Measurements from ENCODE around the gene LAT.

DNA sequence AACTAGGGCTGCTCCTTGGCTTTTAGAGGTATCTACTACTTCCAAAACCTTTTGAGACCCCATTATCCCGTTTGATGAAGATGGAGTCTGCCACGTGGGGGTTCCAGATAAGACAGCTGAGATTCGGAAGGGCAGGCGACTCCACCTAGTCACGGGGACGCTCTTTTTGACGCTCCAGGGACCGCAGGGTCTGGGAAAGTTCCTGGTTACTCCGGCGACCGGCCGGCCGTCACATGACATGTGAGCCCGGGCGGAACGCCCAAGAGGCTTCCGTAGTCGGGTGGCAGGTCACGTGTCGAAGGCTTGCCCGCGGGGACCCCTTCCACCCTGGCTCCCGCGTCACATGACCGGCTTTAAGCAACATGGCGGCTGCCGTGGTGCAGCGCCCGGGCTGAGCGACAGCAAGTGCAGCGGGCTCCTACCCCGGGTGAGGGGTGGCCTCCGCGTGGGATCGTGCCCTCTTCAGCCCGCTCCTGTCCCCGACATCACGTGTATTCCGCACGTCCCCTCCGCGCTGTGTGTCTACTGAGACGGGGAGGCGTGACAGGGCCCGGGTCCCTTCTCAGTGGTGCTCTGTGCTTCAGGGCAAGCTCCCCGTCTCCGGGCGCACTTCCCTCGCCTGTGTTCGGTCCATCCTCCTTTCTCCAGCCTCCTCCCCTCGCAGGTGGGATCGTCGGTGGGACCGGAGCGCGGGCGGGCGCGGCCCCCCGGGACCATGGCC lies 10.3 kb upstream of the LAT start, which contains the start of gene SPNS1:
- no peak for TF ChIP-seq CREB1 (IDR thresholded peaks at IDR 0.05; ENCODE audit: low read depth)
- TF ChIP-seq EP300 (IDR thresholded peaks at IDR 0.05; ENCODE audit: borderline replicate concordance), result no peak
- TF ChIP-seq, protein P1, sequence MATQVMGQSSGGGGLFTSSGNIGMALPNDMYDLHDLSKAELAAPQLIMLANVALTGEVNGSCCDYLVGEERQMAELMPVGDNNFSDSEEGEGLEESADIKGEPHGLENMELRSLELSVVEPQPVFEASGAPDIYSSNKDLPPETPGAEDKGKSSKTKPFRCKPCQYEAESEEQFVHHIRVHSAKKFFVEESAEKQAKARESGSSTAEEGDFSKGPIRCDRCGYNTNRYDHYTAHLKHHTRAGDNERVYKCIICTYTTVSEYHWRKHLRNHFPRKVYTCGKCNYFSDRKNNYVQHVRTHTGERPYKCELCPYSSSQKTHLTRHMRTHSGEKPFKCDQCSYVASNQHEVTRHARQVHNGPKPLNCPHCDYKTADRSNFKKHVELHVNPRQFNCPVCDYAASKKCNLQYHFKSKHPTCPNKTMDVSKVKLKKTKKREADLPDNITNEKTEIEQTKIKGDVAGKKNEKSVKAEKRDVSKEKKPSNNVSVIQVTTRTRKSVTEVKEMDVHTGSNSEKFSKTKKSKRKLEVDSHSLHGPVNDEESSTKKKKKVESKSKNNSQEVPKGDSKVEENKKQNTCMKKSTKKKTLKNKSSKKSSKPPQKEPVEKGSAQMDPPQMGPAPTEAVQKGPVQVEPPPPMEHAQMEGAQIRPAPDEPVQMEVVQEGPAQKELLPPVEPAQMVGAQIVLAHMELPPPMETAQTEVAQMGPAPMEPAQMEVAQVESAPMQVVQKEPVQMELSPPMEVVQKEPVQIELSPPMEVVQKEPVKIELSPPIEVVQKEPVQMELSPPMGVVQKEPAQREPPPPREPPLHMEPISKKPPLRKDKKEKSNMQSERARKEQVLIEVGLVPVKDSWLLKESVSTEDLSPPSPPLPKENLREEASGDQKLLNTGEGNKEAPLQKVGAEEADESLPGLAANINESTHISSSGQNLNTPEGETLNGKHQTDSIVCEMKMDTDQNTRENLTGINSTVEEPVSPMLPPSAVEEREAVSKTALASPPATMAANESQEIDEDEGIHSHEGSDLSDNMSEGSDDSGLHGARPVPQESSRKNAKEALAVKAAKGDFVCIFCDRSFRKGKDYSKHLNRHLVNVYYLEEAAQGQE (IDR thresholded peaks at IDR 0.05; ENCODE audit: low read depth), result no peak
- TF ChIP-seq, protein P2, sequence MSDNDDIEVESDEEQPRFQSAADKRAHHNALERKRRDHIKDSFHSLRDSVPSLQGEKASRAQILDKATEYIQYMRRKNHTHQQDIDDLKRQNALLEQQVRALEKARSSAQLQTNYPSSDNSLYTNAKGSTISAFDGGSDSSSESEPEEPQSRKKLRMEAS (IDR thresholded peaks at IDR 0.05), result peak; percentile 91
- TF ChIP-seq TCF12 (IDR thresholded peaks at IDR 0.05; ENCODE audit: low read depth), result peak; percentile 79; the same call in 1 of the 2 replicates
- TF ChIP-seq YY1 (IDR thresholded peaks at IDR 0.05; ENCODE audit: low read depth), result peak; percentile 99
- peak; percentile 95 for TF ChIP-seq TAF1 (IDR thresholded peaks at IDR 0.05; ENCODE audit: low read depth)
- TF ChIP-seq RAD21 (IDR thresholded peaks at IDR 0.05; ENCODE audit: low read depth), result no peak
- no peak; the same call in 1 of the 2 replicates for TF ChIP-seq ZBTB7A (IDR thresholded peaks at IDR 0.05; ENCODE audit: low read depth)
